HL-60/S4 treated with phorbol 12-myristate 13-acetate at 8.2 ng/mL for 4 days and 3 days (cell line): ENCODE measurements around the gene KAT14.
"Not testable (repeated sequence)": the region's sequence is repeated elsewhere in the genome, so short reads cannot be mapped to it uniquely, and the experiment has no call there.

Experiments
- in situ Hi-C: fragments of 300-500 bp; cut with MboI; formaldehyde crosslinking; loops from 2 replicates; pipeline ENCODE4 v1.15.0; 2022; ENCODE audit warnings: low sequenced_read_pairs

KAT14 gene

DNA sequence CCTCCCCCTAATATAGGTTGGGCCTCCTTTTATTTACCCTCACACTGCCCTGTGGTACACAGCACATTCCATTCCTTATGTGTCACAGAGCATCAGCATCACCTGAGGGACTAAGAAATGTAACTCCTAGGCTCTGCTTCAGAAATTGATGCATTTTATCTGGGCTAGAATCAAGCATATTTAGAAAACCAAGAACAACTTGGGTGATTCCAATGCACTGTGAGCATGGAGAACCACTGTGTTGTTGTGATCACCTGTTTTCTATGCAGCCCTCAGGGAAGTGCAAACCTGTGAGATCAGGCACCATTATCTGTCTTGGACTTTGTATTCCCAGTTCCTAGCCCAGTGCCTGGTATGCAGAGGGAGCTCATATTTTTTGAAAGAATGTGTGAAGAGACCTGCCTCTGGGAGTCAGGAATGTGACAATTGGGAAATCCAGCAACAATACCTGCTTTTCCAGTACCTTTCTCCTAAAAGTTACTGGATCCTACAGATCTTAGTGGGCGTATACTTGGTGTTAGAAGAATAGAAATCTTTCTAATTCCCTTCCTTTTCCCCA is 7.0 kb downstream of the KAT14 start:
- in situ Hi-C loops: no loop called here

DNA sequence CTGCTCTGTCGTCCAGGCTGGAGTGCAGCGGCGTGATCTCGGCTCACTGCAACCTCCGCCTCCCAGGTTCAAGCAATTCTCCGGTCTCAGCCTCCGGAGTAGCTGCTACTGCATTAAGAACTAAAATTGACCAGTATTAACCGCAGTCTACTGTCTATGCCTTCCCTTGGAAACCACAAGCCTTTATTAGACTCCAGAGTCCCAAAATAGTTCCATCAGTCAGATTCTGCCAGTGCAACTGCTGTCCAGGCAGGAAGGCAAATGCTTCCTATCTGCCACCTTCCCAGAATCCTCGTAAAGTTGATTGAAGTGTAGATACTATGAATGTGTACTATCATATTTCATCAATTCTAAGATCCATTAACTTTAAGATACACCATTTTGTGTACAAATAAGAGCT is 16.7 kb downstream of the KAT14 start:
- in situ Hi-C loops: no loop called here

DNA sequence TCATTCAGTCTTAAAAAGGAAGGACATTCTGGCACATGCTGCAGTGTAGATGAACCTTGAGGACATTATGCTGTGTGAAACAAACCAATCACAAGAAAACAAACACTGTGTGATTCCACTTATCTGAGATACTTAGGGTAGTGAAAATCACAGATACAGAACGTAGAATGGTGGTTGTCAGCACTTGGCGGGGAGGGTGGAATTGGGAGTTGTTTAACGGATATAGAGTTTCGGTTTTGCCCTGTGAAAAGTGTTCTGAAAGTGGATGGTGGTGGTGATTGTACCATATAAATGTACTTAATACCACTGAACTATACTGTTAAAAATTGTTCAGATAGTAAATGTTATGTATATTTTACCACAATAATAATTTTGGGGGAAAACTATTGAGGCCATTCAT is 18.4 kb downstream of the KAT14 start:
- in situ Hi-C loops: no loop called here

DNA sequence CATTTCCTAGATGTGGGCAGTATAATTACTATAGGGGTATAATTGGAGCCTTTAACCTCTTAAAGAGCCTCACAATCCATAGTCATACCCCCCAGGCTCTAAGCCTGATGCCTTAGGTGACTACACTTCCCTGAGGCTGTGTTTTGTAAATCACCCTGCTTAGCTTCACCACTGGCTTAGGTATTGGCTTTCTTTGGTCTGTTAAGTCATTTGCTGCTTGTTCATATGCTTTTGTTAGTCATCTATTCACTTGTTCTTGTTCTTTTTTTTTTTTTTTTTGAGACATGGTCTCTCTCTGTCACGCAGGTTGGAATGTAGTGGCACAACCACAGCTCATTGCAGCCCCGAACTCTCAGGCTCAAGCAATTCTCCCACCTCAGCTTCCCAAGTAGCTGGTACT is 26.7 kb downstream of the KAT14 start:
- in situ Hi-C loops: no loop called here

DNA sequence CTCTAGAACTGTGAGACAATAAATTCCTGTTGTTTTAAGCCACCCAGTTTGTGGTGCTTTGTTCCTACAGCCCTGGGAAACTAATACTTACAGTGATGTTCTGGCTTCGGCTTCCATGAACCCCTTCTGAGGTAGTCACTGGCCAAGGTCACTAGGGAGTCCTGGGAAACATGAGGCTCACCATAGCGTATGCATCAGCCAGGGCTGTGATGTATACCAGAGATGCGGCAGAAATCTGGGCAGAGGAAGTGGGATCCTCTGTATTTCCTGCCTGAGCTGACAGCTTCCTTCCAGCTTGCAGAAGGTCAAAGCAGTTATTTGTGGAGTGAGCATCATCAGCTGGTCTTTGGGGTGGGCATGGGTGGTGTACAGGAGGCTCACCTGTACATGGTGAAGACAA is 27.9 kb downstream of the KAT14 start:
- in situ Hi-C loops: no loop called here

DNA sequence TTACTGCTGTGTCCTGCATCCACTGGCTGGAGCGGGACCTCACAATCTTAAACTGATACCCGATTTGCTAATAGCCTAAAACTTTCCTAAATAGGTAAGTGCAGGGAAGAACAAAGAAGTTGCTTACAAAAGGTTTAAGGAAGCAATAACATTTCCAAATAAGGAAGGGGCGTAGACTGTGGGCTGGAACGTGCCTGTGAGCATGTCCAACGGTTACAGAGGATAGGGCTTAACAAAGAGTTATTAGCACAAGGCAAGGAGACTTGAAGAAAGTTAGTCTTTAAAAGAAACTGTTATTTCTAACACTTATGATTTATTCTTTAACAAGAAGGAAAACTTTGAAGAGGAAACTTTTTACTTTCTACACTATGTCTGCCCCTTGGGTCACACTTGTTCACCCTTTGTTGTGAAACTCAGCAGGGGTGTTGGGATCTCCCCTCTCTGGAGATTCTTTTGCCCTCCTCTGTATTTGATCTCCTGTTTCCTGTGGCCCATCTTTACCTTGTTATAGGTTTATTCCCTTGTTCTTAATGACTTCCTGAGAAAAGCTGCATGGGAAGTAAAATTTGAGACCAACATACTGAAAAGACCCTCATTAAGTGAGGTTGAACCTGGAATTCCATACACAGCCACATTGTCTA is 28.7 kb downstream of the KAT14 start:
- in situ Hi-C loops: no loop called here

DNA sequence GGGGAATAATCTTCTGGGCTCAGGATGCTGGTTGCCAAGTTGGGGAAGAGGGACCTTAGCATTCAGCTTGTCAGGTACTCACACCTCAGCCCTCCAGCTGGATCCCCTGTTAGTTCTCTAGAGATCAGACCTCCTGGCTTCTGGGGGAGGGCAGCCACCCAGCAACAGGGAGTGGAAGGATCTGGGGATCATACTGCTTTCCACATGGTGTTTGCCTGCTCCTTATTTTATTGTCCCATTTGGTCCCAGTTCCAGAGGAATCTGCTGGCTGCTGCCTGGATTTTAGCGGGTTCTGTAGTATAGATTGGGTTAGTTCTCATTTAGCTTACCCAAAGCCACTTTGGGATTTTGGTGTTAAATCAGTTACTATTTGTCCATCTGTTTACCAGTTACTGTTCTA is 29.3 kb downstream of the KAT14 start:
- in situ Hi-C loops: no loop called here

DNA sequence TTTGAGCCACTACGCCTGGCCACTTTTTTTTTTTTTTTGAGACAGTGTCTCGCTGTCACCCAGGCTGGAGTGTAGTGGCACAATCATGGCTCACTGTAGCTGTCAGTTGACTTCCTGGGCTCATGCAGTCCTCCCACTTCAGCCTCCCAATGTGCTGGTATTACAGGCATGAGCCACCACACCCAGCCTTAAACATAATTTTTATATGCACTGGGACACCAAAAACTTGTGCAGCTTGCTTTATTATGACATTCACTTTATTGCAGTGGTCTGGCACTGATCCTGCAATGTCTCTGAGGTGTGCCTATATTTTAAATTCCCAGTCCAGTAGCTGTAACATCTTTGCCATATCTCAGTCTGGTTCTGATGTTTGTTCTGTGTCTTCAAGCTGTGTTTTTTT is 34.7 kb downstream of the KAT14 start:
- in situ Hi-C loops: no loop called here

DNA sequence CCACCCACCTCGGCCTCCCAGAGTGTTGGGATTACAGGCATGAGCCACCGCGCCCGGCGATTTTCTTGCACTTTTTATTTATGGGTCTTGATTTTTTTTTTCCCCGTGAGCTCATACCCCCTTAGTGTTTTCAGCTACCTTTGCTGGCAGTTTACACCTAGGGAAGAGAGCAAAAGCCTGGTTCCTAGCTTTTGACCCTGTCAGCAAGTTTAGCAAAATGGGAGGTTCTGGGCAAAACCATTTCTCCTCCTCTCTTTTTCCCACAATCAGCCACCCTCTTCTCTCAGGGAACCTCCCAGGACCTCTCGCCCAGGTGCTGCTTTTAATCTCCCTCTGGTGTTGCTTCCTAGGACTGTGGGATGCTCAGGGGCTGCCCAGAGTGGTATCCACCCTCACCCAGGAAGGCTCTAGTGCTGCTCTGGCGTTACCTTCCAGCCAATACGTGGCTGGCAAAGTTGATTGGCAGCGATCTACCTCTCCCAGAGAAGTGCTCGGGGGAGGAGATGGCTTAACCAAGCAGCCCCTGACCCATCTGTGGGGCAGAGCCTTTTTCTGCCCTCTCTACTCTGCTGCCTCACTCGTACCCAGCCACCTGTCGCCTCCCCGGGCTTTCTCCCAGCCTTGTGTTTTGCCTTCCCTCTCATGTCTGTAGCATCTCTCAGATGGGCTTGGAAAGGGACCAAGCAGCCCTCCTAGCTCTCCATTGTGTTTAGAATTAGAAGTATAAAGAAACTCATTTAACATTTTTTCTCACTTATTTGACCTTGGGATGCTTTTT is 37.4 kb downstream of the KAT14 start:
- in situ Hi-C loops: no loop called here

DNA sequence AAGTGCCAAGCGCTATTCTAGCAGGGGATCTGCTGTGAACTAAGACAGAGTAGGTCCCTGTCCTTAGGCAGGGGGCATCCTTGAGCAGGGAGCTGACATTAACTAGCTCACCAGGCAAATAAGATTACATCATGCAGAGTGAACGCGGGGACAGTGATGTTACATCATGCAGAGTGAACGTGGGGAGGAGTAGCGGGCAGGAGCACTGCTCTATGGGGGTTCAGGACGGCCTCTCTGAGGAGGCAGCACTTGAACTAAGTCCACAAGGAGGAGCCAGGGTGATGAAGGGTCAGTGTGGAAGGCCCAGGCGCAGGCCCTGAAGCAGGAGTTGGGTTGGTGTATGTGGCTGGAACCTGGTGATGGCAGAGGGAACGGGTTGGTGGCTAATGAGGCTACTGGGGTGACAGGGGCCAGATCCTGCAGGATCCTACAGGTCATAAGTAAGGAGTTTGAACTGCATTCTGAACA is 38.7 kb downstream of the KAT14 start:
- in situ Hi-C loops: no loop called here

DNA sequence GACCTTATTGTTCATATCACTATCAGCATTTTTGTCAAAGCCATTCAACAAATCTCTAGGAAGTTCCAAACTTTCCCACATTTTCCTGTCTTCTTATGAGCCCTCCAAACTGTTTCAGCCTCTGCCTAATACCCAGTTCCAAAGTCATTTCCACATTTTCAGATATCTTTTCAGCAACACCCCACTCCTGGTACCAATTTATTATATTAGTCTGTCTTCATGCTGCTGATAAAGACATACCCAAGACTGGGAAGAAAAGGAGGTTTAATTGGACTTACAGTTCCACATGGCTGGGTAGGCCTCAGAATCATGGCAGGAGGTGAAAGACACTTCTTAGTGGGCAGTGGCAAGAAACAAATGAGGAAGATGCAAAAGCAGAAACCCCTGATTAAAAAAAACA is 42.7 kb downstream of the KAT14 start:
- in situ Hi-C loops: not testable (repeated sequence)

DNA sequence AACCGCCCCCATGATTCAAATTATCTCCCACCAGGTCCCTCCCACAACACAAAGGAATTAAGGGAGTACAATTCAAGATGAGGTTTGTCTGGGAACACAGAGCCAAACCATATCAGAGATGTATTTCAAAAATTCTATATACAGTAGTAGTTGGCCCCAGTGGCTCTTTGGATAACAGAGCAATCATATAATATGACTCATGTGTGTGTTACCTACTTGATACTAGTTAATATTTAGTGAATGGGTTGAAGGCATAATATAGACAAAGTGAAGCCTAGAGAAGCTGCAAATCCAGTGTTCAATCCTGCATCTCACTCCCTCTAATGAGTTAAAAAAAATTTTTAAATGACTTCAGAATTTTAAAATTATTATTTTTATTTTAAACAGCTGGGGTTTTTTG is 43.2 kb downstream of the KAT14 start:
- in situ Hi-C loops: no loop called here

DNA sequence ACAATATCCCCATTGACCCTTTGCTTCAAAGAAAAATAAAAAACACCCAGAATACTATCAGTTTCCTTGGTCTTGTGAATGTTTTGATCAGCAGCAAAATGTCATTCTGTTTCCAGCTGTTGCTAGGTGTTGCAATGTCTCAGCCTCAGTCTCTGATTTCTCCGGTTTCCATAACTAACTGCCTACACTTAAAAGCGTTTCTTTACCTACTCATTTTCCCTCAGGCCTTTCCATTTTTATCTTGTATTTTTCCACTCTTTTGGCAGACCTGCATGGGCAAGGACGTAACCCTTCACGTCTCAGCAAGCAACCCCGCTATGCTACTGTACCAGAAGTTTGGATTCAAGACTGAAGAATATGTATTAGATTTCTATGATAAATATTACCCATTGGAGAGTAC is 49.4 kb downstream of the KAT14 start:
- in situ Hi-C loops: no loop called here

DNA sequence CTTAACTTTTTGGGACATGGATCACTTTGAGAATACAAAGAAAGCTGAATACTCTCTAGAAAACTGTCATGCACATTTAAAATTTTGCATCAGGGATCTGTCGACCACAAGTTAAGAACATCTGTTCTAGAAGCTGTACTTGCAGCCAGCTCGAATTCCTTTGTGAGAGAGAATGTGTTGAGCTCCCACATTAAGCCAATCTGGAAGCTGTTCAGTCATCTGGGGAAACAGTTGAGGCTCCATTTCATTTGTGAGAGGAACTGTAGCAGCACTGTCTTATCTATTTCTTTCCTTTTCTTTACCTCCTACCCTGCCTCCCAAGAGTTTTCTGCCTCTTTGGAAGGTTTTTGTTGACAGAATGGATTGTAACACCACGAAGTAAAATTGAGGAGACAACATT is 50.8 kb downstream of the KAT14 start:
- in situ Hi-C loops: no loop called here

DNA sequence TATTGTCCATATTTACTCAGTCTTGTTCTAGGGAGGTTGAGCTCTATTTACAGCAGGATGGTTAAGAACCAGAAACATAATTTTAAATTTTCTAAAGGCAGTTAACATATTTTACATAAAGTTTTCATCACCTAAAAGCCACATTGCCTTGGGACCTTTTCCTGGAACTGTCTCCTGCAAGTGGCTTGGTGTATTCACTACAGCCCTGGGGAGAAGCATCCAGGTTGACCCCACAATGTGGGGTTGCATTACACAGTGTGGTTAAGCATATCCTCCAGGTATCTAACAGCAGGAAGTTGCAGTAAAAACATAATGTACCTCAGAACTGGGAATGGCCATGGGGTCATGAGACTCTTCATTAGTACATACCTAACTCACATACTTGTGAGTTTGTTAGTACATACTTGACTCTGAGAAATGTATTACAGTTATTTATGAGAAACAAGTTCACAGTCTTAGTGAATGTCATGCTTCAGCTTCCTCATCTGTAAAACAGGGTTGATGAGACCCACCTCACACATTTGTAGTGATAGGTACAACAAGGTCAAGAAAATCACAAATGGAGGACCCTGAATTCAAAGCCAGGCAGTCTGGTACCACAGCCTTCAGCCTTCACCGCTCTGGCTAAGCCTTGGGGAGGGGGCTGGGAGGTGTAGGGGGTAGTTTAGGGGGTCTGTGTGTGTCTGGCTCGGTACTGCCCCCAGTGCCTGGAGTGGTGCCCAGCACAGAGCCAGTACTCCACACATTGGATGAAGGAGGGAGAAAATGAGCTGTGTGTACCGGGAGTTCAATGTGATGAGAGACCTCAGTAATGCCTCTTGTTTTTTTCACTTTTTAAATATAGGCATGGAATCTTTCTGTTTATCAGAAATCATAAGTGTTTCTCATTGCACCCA is 52.9 kb downstream of the KAT14 start:
- in situ Hi-C loops: no loop called here

DNA sequence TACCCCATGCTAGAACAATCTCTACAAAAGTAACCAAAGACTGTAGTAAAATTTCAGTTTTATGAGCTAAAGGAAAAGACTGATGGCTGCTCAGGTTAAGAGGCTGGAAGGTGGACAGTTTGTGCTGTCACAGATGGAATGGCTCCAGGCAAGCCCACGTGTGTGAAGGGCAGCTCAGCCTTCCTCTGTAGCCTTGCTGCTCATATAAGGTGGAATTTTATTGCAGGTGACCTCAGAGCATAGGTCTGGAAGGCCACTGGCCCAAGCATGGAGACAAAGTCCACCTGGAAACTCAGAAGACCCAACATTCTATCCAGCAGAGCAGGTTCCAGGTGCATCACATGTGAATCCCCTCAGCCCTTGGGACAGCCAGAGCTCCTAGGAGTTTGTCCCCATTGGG is 53.6 kb downstream of the KAT14 start:
- in situ Hi-C loops: no loop called here

DNA sequence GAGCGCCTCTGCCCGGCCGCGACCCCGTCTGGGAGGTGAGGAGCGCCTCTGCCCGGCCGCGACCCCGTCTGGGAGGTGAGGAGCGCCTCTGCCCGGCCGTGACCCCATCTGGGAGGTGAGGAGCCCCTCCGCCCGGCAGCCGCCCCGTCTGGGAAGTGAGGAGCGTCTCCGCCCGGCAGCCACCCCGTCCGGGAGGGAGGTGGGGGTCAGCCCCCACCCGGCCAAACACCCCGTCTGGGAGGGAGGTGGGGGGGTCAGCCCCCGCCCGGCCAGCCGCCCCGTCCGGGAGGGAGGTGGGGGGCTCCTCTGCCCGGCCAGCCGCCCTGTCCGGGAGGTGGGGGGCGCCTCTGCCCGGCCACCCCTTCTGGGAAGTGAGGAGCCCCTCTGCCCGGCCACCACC is 56.8 kb downstream of the KAT14 start:
- in situ Hi-C loops: not testable (repeated sequence)

DNA sequence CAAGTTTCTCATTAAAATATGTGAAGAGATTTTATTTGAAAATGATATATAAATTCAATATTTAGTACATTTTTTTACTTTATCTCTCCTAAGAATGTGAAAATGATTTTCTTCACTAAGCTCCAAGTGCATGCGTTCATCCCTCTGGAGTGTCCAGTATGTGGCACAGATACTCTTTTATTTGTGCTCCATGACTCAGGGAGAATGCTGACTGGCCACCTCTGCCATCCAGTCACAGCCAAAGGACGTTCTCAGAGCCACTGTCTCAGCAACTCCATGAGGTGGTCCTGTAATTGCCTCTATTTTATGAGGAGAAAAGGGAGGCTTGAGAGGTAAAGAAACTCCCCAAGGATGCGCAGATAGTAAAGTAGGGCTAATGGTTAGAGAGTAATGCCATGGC is 58.3 kb downstream of the KAT14 start:
- in situ Hi-C loops: no loop called here

DNA sequence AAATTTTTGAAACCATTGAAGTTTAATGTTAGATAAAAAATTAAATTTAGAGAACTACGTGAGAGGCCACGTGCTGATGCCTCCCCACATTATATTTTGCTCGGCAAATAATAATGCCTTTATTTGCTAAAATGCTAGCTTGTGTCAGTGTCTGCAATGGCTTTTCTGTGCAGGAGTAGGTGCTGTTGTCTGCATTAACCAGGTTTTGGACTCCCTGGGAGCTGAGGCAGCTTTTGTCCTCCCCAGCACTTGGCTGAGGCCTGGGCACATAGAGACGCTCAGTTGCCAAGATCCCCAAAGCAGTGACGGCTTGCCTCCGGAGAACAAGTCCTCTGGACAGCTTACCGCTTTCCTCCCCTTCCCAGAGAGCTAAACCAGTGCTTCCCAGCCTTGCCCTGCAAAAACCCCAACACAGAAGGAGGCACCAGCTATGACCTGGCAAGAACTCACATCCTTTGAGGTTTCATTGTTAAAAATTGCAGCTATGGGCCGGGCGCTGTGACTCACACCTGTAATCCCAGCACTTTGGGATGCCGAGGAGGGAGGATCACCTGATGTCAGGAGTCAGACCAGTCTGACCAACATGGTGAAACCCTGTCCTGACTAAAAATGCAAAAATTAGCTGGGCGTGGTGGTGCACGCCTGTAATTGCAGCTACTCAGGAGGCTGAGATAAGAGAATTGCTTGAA is 59.9 kb downstream of the KAT14 start:
- in situ Hi-C loops: no loop called here

DNA sequence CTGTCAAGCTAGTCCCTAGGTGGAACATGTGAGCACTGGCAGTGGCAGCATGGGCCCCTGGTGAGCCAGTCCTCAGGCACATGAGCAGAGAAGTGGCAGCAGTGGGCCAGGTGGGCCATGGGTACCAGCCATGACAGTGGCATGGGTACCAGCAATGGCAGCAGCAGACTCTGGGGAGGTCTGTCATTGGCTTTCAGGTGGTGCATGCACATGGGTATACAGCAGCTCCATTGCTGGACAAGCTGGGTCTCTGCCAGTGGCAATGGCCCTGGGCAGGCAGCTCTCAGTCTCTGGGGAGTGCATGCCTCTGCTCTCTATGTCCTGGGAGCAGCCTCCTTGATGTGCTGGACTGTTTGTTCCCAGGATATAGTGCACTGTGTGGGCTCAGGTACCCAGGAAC is 65.3 kb downstream of the KAT14 start:
- in situ Hi-C loops: no loop called here

DNA sequence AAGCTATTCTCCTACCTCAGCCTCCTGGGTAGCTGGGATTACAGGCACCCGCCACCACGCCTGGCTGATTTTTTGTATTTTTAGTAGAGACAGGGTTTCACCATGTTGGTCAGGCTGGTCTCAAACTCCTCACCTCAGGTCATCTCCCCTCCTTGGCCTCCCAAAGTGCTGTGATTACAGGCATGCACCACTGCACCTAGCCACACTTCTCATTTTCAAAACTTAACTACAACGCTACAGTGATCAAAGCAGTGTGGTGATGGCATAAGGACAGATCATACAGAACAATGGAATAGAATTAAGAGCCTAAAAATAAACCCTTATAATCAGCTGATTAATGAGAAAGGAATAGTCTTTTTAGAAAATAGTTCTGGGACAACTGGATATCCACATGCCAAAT is 66.0 kb downstream of the KAT14 start:
- in situ Hi-C loops: not testable (repeated sequence)
